AG08396 (cell line): Measurements from ENCODE around the gene HLCS.

ENCODE experiments used
- DNase-seq: peaks from one replicate; pipeline ENCODE4 v3.0.0; 2012; ENCODE audit warnings: low spot score, mixed read lengths

The HLCS gene

DNA sequence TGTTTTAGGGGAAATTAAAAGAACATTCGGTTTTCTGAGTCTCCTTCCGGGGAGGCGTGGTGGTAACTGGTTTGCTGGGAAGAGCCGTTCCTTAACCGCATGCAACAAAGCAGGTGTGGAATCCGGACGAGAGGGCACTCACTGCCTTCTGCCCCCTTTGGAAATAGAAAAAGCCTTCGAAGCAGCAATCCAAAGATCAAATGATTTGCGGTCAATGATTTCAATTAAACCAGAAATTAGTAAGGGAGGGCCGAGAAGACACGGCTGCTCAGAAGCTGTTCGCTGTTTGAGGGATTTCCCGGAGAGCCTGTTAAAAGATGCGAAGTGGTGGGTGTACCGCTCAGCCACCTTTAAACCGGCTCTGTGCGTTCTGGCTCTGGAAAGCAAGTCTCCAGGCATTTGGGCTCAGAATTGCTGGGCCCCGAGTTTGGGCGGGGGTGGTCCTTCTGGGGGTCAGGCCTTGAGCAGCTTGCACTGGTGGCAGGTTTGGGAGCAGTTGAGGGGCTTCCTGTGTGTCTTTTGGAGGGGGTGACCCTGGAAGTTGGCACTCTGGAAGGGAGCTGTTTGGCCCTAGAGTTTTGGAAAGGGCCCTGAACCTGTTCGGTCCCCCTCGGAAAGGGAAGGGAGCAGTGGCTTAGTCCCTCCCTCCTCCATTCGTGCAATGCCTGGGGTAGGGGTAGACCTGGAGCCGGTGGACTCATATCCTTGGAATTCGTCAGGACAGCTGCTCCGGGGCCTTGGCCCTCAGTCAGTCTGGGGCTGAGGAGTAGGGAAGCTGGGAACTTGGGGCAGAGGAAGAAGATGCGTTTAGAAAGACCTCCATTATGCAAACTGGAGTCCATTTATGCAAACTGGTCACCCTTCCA, 264.5 kb downstream of the HLCS start:
- DNase-seq = no peak

GRCh38 chr21:36700971-36701755, 265.3 kb downstream of the HLCS start:
- DNase-seq = no peak
